ENCODE measurements around the gene POPDC3.

DNA sequence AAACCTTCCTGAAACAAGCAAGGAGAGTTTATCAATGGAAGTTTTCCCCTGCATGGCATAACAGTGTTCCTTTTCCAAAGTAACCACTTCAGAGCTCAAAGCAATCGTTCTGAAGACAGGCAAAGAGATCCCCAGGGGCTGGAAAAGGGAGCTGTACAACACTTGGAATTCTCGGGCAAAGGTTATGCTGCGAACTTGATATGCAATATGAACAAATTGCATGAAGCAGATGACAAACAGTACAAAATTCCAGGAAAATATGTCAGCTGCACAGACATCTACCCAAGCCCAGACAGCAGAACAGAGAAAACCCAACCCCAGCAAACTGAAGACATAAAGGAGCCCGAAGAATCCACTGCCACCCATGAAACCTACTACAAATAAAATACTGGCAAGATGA, 18.4 kb downstream of the POPDC3 start:
- TF ChIP-seq, protein P1, sequence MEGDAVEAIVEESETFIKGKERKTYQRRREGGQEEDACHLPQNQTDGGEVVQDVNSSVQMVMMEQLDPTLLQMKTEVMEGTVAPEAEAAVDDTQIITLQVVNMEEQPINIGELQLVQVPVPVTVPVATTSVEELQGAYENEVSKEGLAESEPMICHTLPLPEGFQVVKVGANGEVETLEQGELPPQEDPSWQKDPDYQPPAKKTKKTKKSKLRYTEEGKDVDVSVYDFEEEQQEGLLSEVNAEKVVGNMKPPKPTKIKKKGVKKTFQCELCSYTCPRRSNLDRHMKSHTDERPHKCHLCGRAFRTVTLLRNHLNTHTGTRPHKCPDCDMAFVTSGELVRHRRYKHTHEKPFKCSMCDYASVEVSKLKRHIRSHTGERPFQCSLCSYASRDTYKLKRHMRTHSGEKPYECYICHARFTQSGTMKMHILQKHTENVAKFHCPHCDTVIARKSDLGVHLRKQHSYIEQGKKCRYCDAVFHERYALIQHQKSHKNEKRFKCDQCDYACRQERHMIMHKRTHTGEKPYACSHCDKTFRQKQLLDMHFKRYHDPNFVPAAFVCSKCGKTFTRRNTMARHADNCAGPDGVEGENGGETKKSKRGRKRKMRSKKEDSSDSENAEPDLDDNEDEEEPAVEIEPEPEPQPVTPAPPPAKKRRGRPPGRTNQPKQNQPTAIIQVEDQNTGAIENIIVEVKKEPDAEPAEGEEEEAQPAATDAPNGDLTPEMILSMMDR (conservative IDR thresholded peaks at IDR 0.05), result no peak
- TF ChIP-seq EZH2 (IDR thresholded peaks at IDR 0.05; ENCODE audit: low read depth), result no peak

All from PC-9 (cell line).